Glutamatergic neuron (in vitro differentiated cells): ENCODE data around the gene DPYSL3. TPM values are rescaled to one million over a fixed set of nuclear protein-coding genes. Genes with fewer than 3 reads are reported as not detected.

Experiments
- DNase-seq: peaks from one replicate; pipeline ENCODE4 v3.0.0; 2022
- H3K27ac Mint-ChIP-seq: one replicate; pipeline ENCODE4 v1.8.0; 2020; ENCODE audit warnings: mild to moderate bottlenecking, mixed read lengths, inconsistent platforms; ENCODE audit not compliant: unreplicated experiment
- H3K27me3 Mint-ChIP-seq: one replicate; pipeline ENCODE4 v1.8.0; 2020; ENCODE audit warnings: mild to moderate bottlenecking, moderate library complexity, mixed read lengths, inconsistent platforms; ENCODE audit not compliant: unreplicated experiment
- H3K36me3 Mint-ChIP-seq: one replicate; pipeline ENCODE4 v1.8.0; 2020; ENCODE audit warnings: mild to moderate bottlenecking, mixed read lengths, inconsistent platforms; ENCODE audit not compliant: unreplicated experiment
- H3K4me1 Mint-ChIP-seq: one replicate; pipeline ENCODE4 v1.8.0; 2020; ENCODE audit warnings: mild to moderate bottlenecking, low read depth, mixed read lengths, inconsistent platforms; ENCODE audit not compliant: unreplicated experiment
- H3K4me3 Mint-ChIP-seq: one replicate; pipeline ENCODE4 v1.8.0; 2020; ENCODE audit warnings: mild to moderate bottlenecking, mixed read lengths, inconsistent platforms; ENCODE audit not compliant: unreplicated experiment
- H3K9me3 Mint-ChIP-seq: one replicate; pipeline ENCODE4 v1.8.0; 2020; ENCODE audit warnings: mild to moderate bottlenecking, moderate library complexity, mixed read lengths, inconsistent platforms; ENCODE audit not compliant: unreplicated experiment
- CTCF ChIP-seq: fragments of 200-600 bp; sonication (generic); IDR thresholded peaks from one replicate; pipeline ENCODE4 v1.5.0; 2021; ENCODE audit not compliant: partially characterized antibody, unreplicated experiment
- long read RNA-seq: library from polyadenylated mRNA; unstranded; transcript quantifications from one replicate; pipeline ENCODE4 v2.0.0, GENCODE V29; 2020; ENCODE audit not compliant: unreplicated experiment
- total RNA-seq: library from RNA; stranded (reverse); fragmentation: NEBNext Ultra II Directional; extraction: Animal tissue kit (Norgen Biotek cat#: 25700); gene quantifications from one replicate; pipeline ENCODE4 v1.2.1, GENCODE V29; 2021; ENCODE audit not compliant: unreplicated experiment

DPYSL3 gene
- 571 TPM for total RNA-seq
- long read RNA-seq, full-length matches to known transcripts = 12 of 40 reads
- long read RNA-seq, partial matches to known transcripts = 7 of 40 reads
- long read RNA-seq, other reads (novel, unspliced or antisense) = 21 of 40 reads

DNA sequence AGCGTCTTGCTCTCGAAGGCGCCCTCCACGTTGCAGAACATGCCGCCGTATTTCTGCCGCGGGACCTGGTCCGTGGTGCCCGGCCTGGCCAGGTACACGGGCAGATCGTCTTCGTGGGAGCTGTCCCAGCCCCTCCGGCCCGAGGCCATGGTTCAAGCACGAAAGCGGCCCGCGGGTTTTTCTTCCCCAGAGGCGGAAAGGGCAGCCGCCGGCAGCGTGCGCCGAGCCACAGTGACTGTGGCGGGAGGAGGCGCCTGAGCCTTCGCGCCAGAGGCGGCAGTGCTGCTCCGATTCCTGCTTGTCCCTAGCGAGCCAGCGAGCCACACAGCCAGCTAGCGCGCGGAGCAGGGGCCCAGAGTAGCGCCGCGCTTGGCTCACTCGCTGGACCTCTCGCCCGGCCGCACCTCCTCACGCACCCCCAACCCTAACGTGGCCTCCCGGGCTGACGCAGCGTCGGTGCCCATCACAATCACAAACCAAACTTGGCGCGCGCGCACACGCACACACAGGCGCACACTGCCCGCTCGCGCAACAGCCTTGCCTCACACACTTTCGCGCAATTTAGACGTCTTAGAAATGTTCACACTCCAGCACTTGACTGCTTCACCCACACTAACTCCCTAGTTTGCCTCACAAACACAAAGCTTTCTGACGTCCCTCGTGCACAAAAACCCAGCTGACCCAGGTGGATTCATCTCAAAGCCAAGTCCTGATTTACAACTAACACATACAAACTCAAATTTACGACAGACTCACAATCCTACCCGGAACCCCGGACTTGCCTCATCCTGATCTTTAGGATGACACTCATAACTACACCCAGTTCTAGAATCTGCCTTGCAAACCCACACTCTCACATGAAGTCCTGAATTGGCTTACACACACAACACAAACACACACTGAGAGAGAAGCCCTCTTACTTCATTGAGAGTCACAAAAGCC, at the start of gene DPYSL3:
TSS of gene DPYSL3 (minus strand) at position 359 of the 942 bp plus-strand sequence. CDS start at position 149, 210 bp downstream.
- H3K9me3 Mint-ChIP-seq = peaks cover 5% of the 10 kb centered on the region
- peak; percentile 84 for DNase-seq
- peaks cover 4% of the 10 kb centered on the region for H3K36me3 Mint-ChIP-seq
- TF ChIP-seq CTCF = no peak
- peak within 1 kb of the TSS; percentile 97 for H3K4me3 Mint-ChIP-seq
- H3K4me1 Mint-ChIP-seq = peaks cover 3% of the 10 kb centered on the region
- H3K27ac Mint-ChIP-seq = peak within 1 kb of the TSS; percentile 53
- H3K27me3 Mint-ChIP-seq = peaks cover 10% of the 10 kb centered on the region

- H3K27me3 Mint-ChIP-seq = no peaks in the 10 kb centered on the region
- no peak overlapping the region for H3K27ac Mint-ChIP-seq
- DNase-seq = peak; percentile 36
- no peaks in the 10 kb centered on the region for H3K36me3 Mint-ChIP-seq
- H3K4me3 Mint-ChIP-seq = no peak overlapping the region
- no peaks in the 10 kb centered on the region for H3K9me3 Mint-ChIP-seq
- TF ChIP-seq CTCF = peak; percentile 41
- no peaks in the 10 kb centered on the region for H3K4me1 Mint-ChIP-seq
Observed at GRCh38 chr5:147558826-147559225, 49.0 kb upstream of the DPYSL3 start.

DNA sequence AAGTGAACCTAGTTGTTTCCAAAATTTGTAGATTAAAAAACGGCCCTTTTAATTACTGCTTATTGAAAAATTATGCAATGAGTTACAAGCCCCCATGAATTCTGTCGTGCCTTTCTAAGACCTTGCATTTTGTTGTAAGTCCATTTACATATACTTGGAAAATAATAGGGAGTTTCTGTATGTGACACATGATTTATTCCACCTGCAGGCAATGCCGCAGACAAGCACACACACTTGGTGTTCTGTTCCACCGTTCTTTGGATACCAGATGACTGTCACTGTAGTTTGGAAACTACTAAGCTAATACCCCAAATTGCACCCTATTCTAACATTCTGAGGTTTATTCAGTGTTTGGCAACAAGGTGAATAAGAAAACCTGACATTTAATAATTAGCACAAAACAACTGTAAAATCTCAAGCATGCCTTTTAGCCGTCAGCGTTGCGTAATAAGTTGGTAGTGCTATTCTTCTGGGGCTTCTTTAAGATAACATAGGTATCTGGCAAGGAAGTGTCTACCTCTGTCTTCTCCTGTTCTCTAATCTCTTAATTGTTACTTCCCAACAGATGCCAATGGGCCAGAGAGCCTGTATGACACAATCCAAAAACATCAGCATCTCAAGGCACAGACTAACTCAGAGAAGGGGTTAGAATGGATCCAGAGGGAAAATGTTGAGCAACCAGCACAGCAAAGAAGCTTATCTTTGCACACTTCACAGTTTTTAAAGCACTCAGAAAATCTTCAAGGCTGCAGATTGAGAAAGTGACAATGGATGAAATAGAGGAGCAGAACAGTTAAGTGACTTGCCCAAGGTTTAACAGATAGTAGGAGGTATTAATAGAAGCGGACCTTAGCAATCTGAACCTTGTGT, 48.2 kb upstream of the DPYSL3 start:
- Mint-ChIP-seq H3K36me3 (no peaks in the 10 kb centered on the region), H3K4me3 (no peak overlapping the region), H3K27ac (no peak overlapping the region), H3K27me3 (no peaks in the 10 kb centered on the region), H3K4me1 (no peaks in the 10 kb centered on the region), H3K9me3 (no peaks in the 10 kb centered on the region)
- TF ChIP-seq CTCF = no peak
- DNase-seq = no peak

GRCh38 chr5:147555176-147555575, 45.3 kb upstream of the DPYSL3 start:
- Mint-ChIP-seq H3K27me3 (no peaks in the 10 kb centered on the region), H3K4me3 (no peak overlapping the region), H3K4me1 (no peaks in the 10 kb centered on the region), H3K27ac (no peak overlapping the region), H3K9me3 (no peaks in the 10 kb centered on the region), H3K36me3 (no peaks in the 10 kb centered on the region)
- TF ChIP-seq CTCF = no peak
- DNase-seq = no peak
